Activated CD8-positive, alpha-beta memory T cell treated with anti-CD3 and anti-CD28 coated beads for 36 hours (primary cell): ENCODE results near the gene AFF4. TPM values are rescaled to one million over a fixed set of nuclear protein-coding genes. Genes with fewer than 3 reads are reported as not detected.

Source experiments
- CTCF ChIA-PET: fragments of 350-600 bp; sonication (Branson Sonifier 250); formaldehyde crosslinking; loops from one replicate; lab custom pipeline; 2021; ENCODE audit warnings: antibody characterized with exemption; lab: Charles Lee
- POLR2A ChIA-PET: fragments of 350-600 bp; sonication (Branson Sonifier 250); formaldehyde crosslinking; loops from one replicate; lab custom pipeline; 2021; ENCODE audit warnings: antibody characterized with exemption; lab: Charles Lee
- total RNA-seq, 2 experiments: library from RNA; stranded (reverse); gene quantifications; one replicate each; pipeline ENCODE4 v1.2.3, GENCODE V29; 2021

Gene AFF4
- total RNA-seq, 2 experiments from 2014 or later, result 23.2 to 25.7 TPM

DNA sequence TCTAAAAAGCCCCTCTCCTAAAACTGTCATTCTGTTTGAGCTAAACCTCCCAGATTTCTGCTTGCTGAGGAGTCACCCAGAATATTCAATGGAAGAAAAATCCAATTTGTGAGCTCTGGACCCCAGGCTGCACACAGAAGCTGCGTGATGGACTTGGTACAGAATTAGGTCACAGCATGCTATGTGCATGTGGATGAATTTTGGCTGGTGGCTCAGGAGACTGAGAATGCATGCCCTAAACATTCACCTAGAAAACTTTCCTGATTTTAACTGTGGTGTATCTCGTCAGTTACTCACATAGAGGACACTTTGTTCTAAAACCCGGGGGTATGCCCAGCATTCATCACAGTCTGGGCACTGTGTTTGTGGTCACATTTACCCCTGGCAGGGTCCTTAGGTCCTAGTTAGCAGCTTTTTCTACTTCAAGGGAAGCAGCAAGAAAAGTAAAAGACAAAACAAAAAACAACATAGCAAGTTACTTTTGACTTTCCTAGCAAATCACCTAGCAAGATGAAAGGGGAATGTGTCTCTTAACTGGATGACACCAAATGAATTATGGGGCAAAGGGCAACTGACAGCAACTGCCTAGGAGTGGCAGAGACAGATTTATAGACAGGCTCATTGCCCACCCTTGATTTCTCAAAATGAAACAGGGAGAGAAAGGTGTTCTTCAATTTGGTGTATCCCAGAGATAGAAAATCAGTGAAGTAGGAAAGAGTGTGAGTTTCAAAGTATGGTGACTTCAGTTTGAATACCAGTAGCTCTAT is 124.7 kb downstream of the AFF4 start:
- POLR2A ChIA-PET, result no interaction called here
- CTCF ChIA-PET, result interaction anchor here (0.5 kb wide), 1 partner anchor 183 kb away, joined by 4 read pairs; no protein-coding TSS in a partner anchor

DNA sequence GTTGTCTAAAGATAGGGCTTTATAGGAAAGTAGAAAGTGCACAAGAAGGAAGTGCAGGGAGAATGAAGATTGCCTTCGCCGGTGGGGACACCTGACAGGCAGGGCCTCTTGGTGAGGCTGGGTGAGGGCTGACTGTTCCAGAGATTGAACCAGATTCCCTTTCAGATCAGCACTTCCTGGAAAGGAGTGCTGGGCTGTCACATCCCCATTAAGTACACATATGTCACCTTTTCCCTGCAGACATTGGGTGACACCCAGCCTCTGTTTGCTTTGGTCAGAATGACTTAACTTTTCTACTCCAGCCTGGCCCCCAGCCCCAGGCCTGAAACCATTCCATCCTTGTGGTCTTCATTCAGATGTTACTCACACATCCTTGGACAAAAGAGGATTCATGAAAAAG is 125.6 kb downstream of the AFF4 start:
- POLR2A ChIA-PET, result no interaction called here
- CTCF ChIA-PET, result interaction anchor here (0.6 to 0.7 kb wide), 2 partner anchors 51 to 311 kb away, joined by 3 to 4 read pairs; no protein-coding TSS in a partner anchor

DNA sequence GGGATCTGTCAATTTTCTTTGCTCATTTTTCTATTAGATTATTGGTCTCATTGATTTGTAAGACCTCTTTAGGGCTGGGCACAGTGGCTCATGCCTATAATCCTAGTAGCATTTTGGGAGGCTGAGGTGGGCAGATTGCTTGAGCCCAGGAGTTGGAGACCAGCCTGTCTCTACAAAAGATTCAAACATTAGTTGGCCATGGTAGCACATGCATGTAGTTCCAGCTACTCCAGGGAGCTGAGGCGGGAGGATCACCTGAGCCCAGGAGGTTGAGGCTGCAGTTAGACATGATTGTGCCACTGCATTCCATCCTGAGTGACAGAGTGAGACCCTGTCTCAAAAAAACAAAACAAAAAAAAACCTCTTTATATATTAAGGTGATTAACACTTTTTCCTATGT is 126.6 kb downstream of the AFF4 start:
- POLR2A ChIA-PET, result no interaction called here
- CTCF ChIA-PET, result interaction anchor here (0.7 kb wide), 1 partner anchor 52 kb away, joined by 3 read pairs; no protein-coding TSS in a partner anchor

- CTCF ChIA-PET, result interaction anchor here (1.6 kb wide), 1 partner anchor 14 kb away, joined by 3 read pairs; no protein-coding TSS in a partner anchor
Measured at GRCh38 chr5:132834057-132834456, 129.4 kb downstream of the AFF4 start.

DNA sequence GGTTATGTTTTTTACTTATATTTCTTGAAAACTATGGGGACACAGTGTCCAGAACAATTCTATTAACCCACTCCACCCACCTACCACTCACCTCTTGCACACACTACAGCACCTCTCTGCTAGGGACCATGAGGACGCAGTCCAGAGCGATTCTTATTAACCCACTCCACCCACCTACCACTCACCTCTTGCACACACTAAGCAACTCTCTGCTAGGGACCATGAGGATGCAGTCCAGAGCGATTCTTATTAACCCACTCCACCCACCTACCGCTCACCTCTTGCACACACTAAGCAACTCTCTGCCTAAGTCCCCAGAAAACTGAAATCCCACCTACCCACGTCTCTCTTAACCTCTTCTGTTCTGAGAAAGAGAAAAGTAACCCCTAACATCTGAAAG is 130.8 kb downstream of the AFF4 start:
- CTCF ChIA-PET, result interaction anchor here (0.8 to 4.7 kb wide), 2 partner anchors 13 to 56 kb away, joined by 3 to 20 read pairs; no protein-coding TSS in a partner anchor
- POLR2A ChIA-PET, result no interaction called here

More at GRCh38 chr5:132834057-132834456, 129.4 kb downstream of the AFF4 start:
- POLR2A ChIA-PET, result interaction anchor here (0.7 kb wide), 1 partner anchor 1325 kb away, joined by 3 read pairs; no protein-coding TSS in a partner anchor

GRCh38 chr5:132831095-132831860 is 132.2 kb downstream of the AFF4 start:
- ChIA-PET CTCF (interaction anchor here (0.9 to 4.7 kb wide), 4 partner anchors 12 to 304 kb away, joined by 5 to 20 read pairs (median 6); partner anchors contain the start of gene CCNI2), POLR2A (no interaction called here)

DNA sequence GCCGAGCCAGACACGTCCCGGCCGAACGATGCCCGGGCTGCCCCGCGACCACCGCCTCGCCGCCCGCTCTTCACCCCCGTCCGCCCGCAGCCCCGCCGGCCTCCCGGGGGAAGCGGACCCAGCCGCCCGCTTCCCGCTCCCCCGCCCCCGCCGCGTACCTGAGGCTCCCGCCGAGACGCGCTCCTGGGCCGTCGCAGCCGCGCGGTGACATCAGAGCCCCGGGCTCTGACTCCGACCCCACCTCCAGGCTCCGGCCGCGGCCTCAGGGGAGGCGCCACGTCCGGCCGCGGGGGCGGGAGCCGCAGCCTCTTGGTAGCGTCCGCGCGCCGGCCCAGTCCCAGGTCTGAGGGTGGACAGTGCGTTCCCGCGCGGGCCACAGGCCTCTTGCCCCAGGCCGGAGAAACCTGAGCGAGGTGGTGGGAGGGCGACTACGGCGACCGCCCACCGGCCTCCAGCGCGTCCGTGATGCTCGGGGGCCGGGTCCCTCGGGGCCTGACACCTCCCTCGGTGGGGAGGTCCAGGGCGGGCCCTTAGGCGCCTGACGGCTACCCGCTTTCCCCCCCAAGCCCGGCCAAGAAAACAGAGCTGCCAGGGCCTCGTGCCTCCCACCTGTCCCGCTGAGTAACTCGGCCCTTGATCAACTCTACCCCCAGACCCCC is 132.9 kb downstream of the AFF4 start, which contains the start of gene SHROOM1:
Gene SHROOM1, minus strand, starts transcription at position 212 of the 659 bp plus-strand sequence. CDS start 4,507 bp downstream, outside the sequence.
- ChIA-PET CTCF (interaction anchor here (1.3 to 4.7 kb wide), 7 partner anchors 11 to 304 kb away, joined by 3 to 20 read pairs (median 5); partner anchors contain the start of gene CCNI2), POLR2A (no interaction called here)

GRCh38 chr5:132829742-132830435 is 133.5 kb downstream of the AFF4 start:
- POLR2A ChIA-PET, result no interaction called here
- CTCF ChIA-PET, result interaction anchor here (1.0 to 4.7 kb wide), 8 partner anchors 10 to 303 kb away, joined by 3 to 20 read pairs (median 4); partner anchors contain the start of gene CCNI2

DNA sequence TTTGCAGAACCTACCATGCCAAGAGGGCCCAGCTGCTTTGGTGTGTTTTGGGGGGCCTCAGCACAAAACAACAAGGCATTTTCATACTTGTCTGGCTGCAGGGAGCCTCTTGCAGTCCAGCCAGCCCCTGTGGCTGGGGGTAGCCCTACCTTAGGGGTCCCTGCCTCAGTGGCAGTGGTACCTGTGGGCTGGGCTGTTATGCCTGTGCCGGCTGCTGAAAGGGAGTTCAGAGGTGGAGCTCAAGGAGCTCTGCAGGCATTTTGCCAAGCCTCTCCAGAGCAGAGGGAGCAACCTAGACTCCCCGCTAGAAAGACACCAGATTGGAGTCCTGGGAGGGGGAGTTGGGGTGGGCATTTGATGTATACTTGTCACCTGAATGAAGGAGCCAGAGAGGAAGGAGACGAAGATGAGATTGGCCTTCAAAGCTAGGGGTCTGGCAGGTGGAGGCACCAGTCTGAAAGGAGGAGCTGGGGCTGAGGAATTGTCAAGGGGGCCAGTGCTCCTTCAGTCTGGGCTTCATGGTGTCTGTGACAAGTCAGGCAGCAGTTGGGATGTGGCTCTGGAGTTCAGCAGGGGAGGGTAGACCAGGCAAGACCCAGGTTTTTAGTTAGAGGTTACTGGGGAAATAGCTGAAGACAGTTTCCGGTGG is 134.5 kb downstream of the AFF4 start:
- ChIA-PET CTCF (interaction anchor here (1.0 to 4.7 kb wide), 8 partner anchors 9 to 302 kb away, joined by 3 to 20 read pairs (median 4); no protein-coding TSS in a partner anchor), POLR2A (no interaction called here)

DNA sequence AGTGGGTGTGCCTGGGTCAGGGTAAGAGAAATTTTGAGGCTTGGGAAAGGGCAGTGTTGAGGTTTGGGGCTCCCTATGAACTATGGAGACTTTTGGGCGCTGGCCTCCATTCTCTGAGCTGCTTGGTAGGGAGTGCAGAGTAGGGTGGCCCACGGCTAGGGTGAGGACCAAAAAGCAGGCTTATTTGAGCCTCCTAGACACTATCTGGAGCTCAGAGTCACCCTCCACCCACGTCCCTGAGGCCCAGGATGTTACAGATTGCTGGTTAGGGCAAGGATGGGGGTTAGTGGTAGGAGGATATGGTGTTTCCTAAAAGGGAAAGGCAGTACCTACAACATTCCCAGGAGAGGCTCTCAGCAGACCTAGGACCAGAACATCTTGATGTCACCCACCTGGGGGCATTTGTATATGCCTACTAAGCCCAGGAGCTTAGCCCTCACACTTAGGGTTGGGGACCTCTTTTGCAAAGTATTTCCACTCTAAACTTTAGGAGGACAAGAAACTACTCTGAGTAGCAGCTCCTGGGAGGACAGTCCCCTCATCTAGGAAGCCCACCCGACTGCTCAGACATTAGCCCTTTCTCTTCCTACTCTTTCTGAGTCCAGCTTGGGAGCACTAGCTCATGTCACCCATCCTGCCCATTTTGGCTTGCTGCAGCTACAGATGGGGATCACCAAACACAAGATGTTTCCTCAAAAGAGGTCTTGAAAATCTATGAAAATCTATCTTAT is 135.3 kb downstream of the AFF4 start:
- CTCF ChIA-PET, result interaction anchor here (0.7 to 4.7 kb wide), 5 partner anchors 9 to 55 kb away, joined by 3 to 20 read pairs (median 4); no protein-coding TSS in a partner anchor
- POLR2A ChIA-PET, result no interaction called here

- POLR2A ChIA-PET, result no interaction called here
- CTCF ChIA-PET, result interaction anchor here (0.7 to 1.4 kb wide), 5 partner anchors 28 to 440 kb away, joined by 3 to 5 read pairs (median 4); partner anchors contain the start of genes GDF9 and UQCRQ
Measured at GRCh38 chr5:132826424-132827082, 136.9 kb downstream of the AFF4 start.

DNA sequence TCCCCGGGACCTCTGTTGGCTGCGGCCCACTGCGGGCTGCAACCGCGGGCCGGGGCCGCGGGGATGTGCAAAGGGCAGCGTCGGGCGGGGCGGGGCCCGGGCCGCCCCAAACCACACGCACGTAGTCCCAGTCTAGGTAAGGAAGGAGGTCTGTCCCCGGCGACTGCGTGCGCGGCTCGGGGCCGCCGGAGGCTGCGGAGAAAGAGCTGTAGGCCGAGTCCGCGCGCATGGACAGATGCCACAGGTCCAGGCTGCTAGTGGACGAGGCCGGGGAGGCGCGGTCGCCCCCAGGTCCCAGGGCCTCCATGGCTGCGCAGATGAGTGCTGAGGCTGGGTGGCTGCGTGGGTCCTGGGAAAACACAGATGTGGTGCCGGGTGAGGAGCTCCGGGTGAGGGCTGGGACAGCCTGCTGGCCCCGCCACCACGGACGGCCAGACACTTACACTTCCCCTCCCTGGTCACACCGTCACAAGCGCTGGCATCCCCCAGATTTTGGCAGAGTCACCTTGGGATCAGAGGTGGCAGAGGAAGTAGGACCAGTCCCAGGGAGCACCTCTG is 137.5 kb downstream of the AFF4 start:
- POLR2A ChIA-PET, result interaction anchor here (0.6 kb wide), 1 partner anchor 89 kb away, joined by 5 read pairs; no protein-coding TSS in a partner anchor
- CTCF ChIA-PET, result interaction anchor here (0.7 to 1.4 kb wide), 5 partner anchors 29 to 440 kb away, joined by 3 to 5 read pairs (median 4); partner anchors contain the start of genes GDF9 and UQCRQ
